Neural cell (in vitro differentiated cells): ENCODE measurements around the gene LAMA5. TPM values are rescaled to one million over a fixed set of nuclear protein-coding genes. Genes with fewer than 3 reads are reported as not detected.

Source experiments
- H2AFZ ChIP-seq: fragments of 200-600, 300-800 bp; sonication (generic), shearing (Covaris generic); 2 replicates; pipeline ENCODE4 v1.6.0; 2014; ENCODE audit warnings: low read depth, mild to moderate bottlenecking, antibody characterized with exemption, low read length, moderate library complexity
- H3F3A ChIP-seq: fragments of 200-600 bp; shearing (Covaris generic); 2 replicates; pipeline ENCODE4 v1.6.1; 2016; ENCODE audit warnings: mild to moderate bottlenecking, moderate library complexity, mixed read lengths, antibody characterized with exemption, low read length; ENCODE audit not compliant: insufficient read depth, poor library complexity, severe bottlenecking
- H3K27ac ChIP-seq: fragments of 200-600, 300-800 bp; sonication (generic), shearing (Covaris generic); 2 replicates; pipeline ENCODE4 v1.5.1; 2014; ENCODE audit warnings: mild to moderate bottlenecking, low read length, moderate library complexity
- H3K27me3 ChIP-seq: fragments of 300-800, 200-600 bp; sonication (generic), shearing (Covaris generic); 2 replicates; pipeline ENCODE4 v1.6.0; 2014; ENCODE audit warnings: mild to moderate bottlenecking, low read depth, low read length, moderate library complexity; ENCODE audit not compliant: insufficient read depth
- H3K36me3 ChIP-seq: fragments of 300-800, 200-600 bp; sonication (generic), shearing (Covaris generic); 2 replicates; pipeline ENCODE4 v1.5.1; 2014; ENCODE audit warnings: mild to moderate bottlenecking, antibody characterized with exemption, low read length, moderate library complexity; ENCODE audit not compliant: insufficient read depth
- H3K4me2 ChIP-seq: fragments of 300-800, 200-600 bp; sonication (generic), shearing (Covaris generic); 2 replicates; pipeline ENCODE4 v1.6.0; 2014; ENCODE audit warnings: mild to moderate bottlenecking, low read length
- H3K4me3 ChIP-seq: fragments of 300-800, 200-600 bp; sonication (generic), shearing (Covaris generic); 2 replicates; pipeline ENCODE4 v1.5.1; 2014; ENCODE audit warnings: mild to moderate bottlenecking, low read length, moderate library complexity
- H3K79me2 ChIP-seq: fragments of 200-600 bp; shearing (Covaris generic); replicated peaks from 2 replicates; pipeline ENCODE4 v1.6.0; 2014; ENCODE audit warnings: mild to moderate bottlenecking, low read length, moderate library complexity; ENCODE audit not compliant: insufficient read depth
- H3K9ac ChIP-seq: fragments of 300-800, 200-600 bp; sonication (generic), shearing (Covaris generic); 2 replicates; pipeline ENCODE4 v1.6.1; 2016; ENCODE audit warnings: mild to moderate bottlenecking, low read length, mixed read lengths
- H3K9me2 ChIP-seq: fragments of 200-600 bp; shearing (Covaris generic); 2 replicates; pipeline ENCODE4 v1.6.1; 2016; ENCODE audit warnings: mild to moderate bottlenecking, low read length, mixed read lengths; ENCODE audit not compliant: insufficient read depth
- H3K9me3 ChIP-seq: fragments of 200-600, 300-800 bp; sonication (generic), shearing (Covaris generic); 2 replicates; pipeline ENCODE4 v1.6.1; 2016; ENCODE audit warnings: mild to moderate bottlenecking, mixed run types, low read length, moderate library complexity, mixed read lengths
- H4K20me1 ChIP-seq: fragments of 200-600 bp; shearing (Covaris generic); 2 replicates; pipeline ENCODE4 v1.6.1; 2016; ENCODE audit warnings: mild to moderate bottlenecking, mixed run types; ENCODE audit not compliant: insufficient read depth
- EP300 ChIP-seq: fragments of 450-650 bp; conservative IDR thresholded peaks from 2 replicates; pipeline ENCODE4 v1.6.1; 2014; ENCODE audit warnings: antibody characterized with exemption, mild to moderate bottlenecking, moderate library complexity; ENCODE audit not compliant: poor library complexity, severe bottlenecking
- EZH2 ChIP-seq: fragments of 200-600, 300-800 bp; shearing (Covaris generic), sonication (generic); IDR thresholded peaks from 2 replicates; pipeline ENCODE4 v1.6.1; 2014; ENCODE audit warnings: antibody characterized with exemption, low read length, borderline replicate concordance, mild to moderate bottlenecking; ENCODE audit not compliant: insufficient read depth, poor library complexity, severe bottlenecking
- MXI1 ChIP-seq: fragments of 450-650 bp; conservative IDR thresholded peaks from 2 replicates; pipeline ENCODE4 v1.6.1; 2014; ENCODE audit warnings: antibody characterized with exemption, mild to moderate bottlenecking; ENCODE audit not compliant: poor library complexity, severe bottlenecking
- POLR2AphosphoS5 ChIP-seq: IDR thresholded peaks from 2 replicates; pipeline ENCODE4 v1.6.1; 2012
- RAD21 ChIP-seq: fragments of 450-650 bp; conservative IDR thresholded peaks from 2 replicates; pipeline ENCODE4 v1.6.1; 2014; ENCODE audit warnings: antibody characterized with exemption, mild to moderate bottlenecking, moderate library complexity
- TAF1 ChIP-seq: IDR thresholded peaks from 2 replicates; pipeline ENCODE4 v1.6.1; 2012; ENCODE audit warnings: low read depth
- polyA plus RNA-seq: library from polyadenylated mRNA; depleted of rRNA; stranded (reverse); fragments of >200 nt; gene quantifications from 2 replicates; pipeline ENCODE4 v1.2.3, GENCODE V29; 2014
- TF ChIP-seq, protein P1 (sequence below): IDR thresholded peaks from 2 replicates; pipeline ENCODE4 v1.6.1; 2012; ENCODE audit warnings: borderline replicate concordance
- TF ChIP-seq, protein P2 (sequence below): fragments of 450-650 bp; IDR thresholded peaks from 2 replicates; pipeline ENCODE4 v1.5.1; 2014; ENCODE audit warnings: antibody characterized with exemption, mild to moderate bottlenecking, moderate library complexity; ENCODE audit not compliant: poor library complexity, severe bottlenecking

Gene LAMA5
- polyA plus RNA-seq, 1 donor from 2014 or later: 27.2 TPM

DNA sequence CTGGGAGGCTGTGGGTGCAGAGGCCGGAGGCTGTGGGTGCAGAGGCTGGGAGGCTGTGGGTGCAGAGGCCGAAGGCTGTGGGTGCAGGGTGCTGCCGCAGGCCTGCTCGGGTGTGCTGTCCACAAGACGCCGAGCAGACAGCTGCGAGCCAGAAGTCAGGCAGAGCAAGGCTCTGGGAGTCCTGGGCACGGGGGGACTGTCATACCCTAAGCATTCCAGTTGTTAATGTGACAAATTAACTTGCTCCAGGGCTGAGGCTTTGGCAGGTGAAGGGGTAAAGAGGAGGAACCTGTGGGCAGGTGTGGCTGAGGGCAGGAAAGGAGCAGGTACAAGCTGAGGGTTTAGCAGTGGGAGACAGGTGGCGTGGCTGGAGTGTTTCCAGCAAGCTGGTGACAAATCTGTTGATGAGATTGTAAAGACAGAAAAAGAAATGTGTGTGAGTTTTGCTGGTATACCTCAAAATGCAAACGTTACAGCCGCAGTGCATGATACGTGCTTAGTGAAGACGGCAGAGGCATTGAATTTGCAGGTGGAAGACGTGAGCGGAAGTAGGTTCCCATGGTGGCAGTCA lies 78.5 kb downstream of the LAMA5 start:
- Histone ChIP-seq H3K4me2 (no peak overlapping the region), H3K27me3 (no peaks in the 10 kb centered on the region), H3K9me3 (no peaks in the 10 kb centered on the region), H2AFZ (no peak overlapping the region), H3K9me2 (no peaks in the 10 kb centered on the region), H4K20me1 (no peaks in the 10 kb centered on the region), H3K79me2 (no peaks in the 10 kb centered on the region), H3K4me3 (no peak overlapping the region), H3K36me3 (peaks cover 6% of the 10 kb centered on the region), H3F3A (no peaks in the 10 kb centered on the region), H3K27ac (no peak overlapping the region), H3K9ac (no peak overlapping the region)
- no peak for TF ChIP-seq EP300
- TF ChIP-seq EZH2: no peak
- no peak for TF ChIP-seq MXI1
- TF ChIP-seq, protein P1, sequence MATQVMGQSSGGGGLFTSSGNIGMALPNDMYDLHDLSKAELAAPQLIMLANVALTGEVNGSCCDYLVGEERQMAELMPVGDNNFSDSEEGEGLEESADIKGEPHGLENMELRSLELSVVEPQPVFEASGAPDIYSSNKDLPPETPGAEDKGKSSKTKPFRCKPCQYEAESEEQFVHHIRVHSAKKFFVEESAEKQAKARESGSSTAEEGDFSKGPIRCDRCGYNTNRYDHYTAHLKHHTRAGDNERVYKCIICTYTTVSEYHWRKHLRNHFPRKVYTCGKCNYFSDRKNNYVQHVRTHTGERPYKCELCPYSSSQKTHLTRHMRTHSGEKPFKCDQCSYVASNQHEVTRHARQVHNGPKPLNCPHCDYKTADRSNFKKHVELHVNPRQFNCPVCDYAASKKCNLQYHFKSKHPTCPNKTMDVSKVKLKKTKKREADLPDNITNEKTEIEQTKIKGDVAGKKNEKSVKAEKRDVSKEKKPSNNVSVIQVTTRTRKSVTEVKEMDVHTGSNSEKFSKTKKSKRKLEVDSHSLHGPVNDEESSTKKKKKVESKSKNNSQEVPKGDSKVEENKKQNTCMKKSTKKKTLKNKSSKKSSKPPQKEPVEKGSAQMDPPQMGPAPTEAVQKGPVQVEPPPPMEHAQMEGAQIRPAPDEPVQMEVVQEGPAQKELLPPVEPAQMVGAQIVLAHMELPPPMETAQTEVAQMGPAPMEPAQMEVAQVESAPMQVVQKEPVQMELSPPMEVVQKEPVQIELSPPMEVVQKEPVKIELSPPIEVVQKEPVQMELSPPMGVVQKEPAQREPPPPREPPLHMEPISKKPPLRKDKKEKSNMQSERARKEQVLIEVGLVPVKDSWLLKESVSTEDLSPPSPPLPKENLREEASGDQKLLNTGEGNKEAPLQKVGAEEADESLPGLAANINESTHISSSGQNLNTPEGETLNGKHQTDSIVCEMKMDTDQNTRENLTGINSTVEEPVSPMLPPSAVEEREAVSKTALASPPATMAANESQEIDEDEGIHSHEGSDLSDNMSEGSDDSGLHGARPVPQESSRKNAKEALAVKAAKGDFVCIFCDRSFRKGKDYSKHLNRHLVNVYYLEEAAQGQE: no peak
- no peak for TF ChIP-seq RAD21
- TF ChIP-seq, protein P2, sequence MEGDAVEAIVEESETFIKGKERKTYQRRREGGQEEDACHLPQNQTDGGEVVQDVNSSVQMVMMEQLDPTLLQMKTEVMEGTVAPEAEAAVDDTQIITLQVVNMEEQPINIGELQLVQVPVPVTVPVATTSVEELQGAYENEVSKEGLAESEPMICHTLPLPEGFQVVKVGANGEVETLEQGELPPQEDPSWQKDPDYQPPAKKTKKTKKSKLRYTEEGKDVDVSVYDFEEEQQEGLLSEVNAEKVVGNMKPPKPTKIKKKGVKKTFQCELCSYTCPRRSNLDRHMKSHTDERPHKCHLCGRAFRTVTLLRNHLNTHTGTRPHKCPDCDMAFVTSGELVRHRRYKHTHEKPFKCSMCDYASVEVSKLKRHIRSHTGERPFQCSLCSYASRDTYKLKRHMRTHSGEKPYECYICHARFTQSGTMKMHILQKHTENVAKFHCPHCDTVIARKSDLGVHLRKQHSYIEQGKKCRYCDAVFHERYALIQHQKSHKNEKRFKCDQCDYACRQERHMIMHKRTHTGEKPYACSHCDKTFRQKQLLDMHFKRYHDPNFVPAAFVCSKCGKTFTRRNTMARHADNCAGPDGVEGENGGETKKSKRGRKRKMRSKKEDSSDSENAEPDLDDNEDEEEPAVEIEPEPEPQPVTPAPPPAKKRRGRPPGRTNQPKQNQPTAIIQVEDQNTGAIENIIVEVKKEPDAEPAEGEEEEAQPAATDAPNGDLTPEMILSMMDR: no peak
- no peak for TF ChIP-seq POLR2AphosphoS5
- TF ChIP-seq TAF1: no peak

DNA sequence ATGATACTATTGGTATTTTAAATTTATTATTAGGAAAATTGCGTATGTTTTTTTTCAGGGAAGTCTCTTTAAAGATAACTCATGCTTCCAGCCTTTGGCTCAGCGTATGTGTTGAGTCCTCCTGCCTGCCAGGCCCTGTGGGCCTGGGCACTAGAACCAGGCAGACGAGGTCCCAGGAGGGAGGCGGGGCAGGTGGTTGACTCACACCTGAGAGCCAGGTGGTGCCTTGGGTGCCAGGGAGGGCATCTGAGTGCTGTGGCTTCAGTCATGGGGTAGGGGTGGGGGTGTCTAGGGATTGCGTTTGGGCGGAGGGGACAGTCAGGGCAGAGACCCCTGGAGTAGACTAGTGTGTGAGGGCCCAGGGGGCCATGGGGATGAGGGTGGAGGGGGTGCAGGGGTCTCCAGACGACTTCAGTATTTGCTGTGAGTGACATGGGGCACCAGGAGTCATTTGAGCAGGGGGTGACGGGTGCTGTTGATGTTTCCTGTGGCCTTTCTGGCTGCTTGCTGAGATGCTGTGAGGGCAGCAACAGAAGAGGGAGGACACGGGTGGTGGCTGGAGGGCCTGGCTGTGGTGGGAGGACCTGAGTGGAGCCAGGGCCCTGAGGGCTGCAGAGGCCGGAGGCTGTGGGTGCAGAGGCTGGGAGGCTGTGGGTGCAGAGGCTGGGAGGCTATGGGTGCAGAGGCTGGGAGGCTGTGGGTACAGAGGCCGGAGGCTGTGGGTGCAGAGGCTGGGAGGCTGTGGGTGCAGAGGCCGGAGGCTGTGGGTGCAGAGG lies 79.2 kb downstream of the LAMA5 start:
- no peak overlapping the region for H3K9ac ChIP-seq
- H3F3A ChIP-seq: no peaks in the 10 kb centered on the region
- H3K9me2 ChIP-seq: no peaks in the 10 kb centered on the region
- H3K27me3 ChIP-seq: no peaks in the 10 kb centered on the region
- TF ChIP-seq, protein P1: no peak
- no peak for TF ChIP-seq POLR2AphosphoS5
- TF ChIP-seq MXI1: no peak
- no peak for TF ChIP-seq EP300
- TF ChIP-seq TAF1: no peak
- no peaks in the 10 kb centered on the region for H4K20me1 ChIP-seq
- no peak overlapping the region for H3K27ac ChIP-seq
- H3K4me3 ChIP-seq: no peak overlapping the region
- H3K9me3 ChIP-seq: no peaks in the 10 kb centered on the region
- no peaks in the 10 kb centered on the region for H3K79me2 ChIP-seq
- H3K4me2 ChIP-seq: no peak overlapping the region
- H3K36me3 ChIP-seq: peaks cover 6% of the 10 kb centered on the region
- H2AFZ ChIP-seq: no peak overlapping the region
